ENCODE measurements around the gene SNX3. TPM values are rescaled to one million over a fixed set of nuclear protein-coding genes. Genes with fewer than 3 reads are reported as not detected.

The SNX3 gene
- total RNA-seq: 203 and 211 TPM in 2 replicates

DNA sequence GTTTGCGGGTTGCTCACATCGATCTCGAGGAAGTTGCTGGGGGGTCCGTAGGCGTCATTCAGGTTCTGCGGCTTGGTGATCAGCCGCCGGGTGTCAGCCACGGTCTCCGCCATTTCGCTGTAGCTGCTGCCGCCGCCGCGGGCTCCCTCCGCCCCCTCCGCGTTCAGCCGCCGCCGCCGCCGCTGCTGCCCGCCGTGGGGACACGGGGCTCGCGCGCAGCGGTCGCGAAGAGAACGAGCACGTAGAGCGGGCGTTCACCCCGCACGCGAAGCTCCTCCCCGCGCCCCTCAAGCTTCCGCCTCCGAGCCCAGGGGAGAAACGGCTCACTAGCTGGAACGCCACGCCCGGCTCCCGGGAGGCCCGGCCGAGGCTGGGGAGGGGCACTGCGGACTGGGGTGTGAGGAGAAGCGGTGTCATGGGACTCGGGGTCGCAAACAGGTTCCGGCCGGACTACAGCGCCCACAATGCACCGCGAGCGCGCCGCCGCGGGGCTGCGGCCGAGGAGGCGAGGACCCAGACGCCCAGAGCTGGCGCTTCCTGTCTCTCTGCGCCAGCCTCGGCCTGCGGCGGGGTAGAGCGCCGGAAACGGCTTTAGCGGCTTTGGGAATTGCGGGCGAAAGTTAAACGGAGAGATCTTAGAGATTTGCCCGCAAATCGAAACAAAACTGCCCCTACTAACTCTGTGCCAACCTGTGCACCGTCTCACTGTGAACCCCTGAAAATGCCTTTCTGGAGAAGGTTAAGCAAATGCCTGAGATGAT is at the start of gene SNX3:
SNX3 (minus strand) TSS at position 232 of the 761 bp plus-strand sequence; CDS start at position 113, 119 bp downstream.

DNA sequence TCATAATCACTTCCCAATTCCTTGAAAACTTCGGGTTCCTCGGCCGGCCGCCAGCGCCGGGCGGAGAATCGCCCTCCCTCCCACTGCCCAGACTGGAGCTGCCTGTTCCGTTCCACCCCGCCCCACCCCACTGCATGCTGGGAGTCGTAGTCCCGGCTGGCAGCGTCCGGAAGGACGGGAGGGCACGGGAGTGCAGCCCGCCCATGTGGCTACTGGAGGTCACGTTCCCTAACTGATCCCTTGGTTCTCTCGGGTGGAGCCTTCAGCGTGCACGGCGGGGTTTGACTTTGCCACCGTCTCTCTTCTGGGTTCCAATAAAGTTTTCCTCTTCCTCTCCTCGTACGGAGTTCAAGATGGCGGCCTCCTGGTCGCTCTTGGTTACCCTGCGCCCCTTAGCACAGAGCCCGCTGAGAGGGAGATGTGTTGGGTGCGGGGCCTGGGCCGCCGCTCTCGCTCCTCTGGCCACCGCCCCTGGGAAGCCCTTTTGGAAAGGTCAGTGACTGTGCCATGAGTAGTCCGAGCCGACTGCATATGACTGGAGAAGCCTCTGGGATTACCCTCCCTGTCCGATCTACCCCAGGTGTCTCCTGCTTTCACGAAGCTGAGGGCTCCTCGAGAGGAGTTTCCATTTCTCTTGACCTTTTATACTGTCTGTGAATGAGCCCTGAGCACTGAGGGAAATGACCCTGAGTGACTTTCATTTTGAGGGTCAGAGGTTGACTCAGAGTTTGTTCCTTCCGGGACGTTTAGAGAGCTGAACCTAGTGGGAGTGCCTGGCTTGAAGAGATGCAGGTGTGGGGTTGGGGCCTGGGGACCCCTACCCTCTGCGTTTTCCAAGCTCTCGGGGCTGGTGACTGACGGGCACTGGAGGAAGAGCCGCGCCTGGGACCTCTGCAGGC is 34.1 kb upstream of the SNX3 start, which contains the start of gene AFG1L:
AFG1L (plus strand) TSS at position 328 of the 899 bp plus-strand sequence; CDS start at position 354, 26 bp downstream.

DNA sequence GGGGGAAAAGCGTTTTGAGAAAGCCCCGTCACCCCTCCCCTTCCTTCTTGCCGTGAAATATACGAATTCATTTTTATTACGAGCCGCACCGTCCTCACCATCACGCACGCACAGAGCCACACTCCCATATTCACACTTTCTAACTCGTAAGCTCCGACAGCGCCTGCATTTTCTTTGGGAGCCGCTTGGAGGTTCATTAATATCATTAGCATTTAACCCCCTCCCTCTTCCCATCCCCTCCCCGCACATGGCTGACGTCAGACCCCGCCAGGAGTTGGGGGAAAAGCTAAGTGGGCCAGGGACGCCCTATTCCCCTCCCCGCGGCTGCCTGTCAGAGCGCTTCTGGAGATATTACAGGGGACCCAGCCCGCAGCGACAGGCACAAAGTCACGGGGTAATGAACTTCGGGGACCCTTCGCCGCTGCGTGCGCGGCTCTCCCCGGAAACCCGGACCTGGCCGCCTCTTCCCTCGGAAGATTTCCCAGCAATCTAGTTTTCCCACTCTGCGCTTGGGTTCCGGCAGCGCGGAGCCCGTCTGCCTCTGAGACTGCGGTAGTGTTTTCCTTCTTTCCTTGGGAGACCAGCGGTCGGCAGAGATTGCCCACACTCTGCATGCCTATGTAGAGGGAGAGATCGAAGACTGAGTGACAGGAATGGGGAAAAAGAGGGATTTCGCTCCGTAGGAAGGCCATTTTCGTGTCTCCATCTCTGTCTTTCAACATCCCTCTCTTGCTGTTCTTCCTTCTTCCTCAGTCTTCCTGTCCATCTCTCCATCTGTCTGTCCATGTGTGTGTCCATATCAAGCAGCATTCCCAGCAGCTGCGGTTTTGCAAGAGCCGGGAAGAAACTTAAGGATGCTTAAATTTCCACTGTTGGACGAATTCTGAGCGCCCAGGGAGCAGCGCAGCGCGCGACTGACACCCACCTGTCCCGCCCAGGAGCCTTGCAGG is 94.9 kb downstream of the SNX3 start, which contains the start of gene NR2E1:
NR2E1 (plus strand) TSS at position 309 of the 950 bp plus-strand sequence. CDS start 744 bp downstream, outside the sequence.

Other genes with a start within 250 kb of the SNX3 start
- 35.9 and 46.2 TPM in 2 replicates for gene OSTM1, start 186.3 kb downstream of the SNX3 start, total RNA-seq
- gene NR2E1, start 95.0 kb downstream of the SNX3 start, total RNA-seq: not detected in 2 replicates
- gene AFG1L, start 34.0 kb upstream of the SNX3 start, total RNA-seq: 1.5 and 2.3 TPM in 2 replicates